Measurements from ENCODE around the gene ANO9.
"Not testable (repeated sequence)": the region's sequence is repeated elsewhere in the genome, so short reads cannot be mapped to it uniquely, and the experiment has no call there.

Gene ANO9

GRCh38 chr11:405323-405953, 36.4 kb downstream of the ANO9 start:
- no peak for DNase-seq (ENCODE audit: extremely low read depth, low read depth)
- H3K4me3 ChIP-seq (replicated peaks; ENCODE audit: low read depth, low read length) = no peak overlapping the region
- no peak for TF ChIP-seq CTCF (IDR thresholded peaks at IDR 0.05; ENCODE audit: low read depth, low read length, missing control alignments)

- TF ChIP-seq CTCF (IDR thresholded peaks at IDR 0.05; ENCODE audit: low read depth, low read length, missing control alignments) = no peak
- DNase-seq (ENCODE audit: extremely low read depth, low read depth) = no peak
- H3K4me3 ChIP-seq (replicated peaks; ENCODE audit: low read depth, low read length) = no peak overlapping the region
Observed at GRCh38 chr11:404551-405264, 37.1 kb downstream of the ANO9 start.

GRCh38 chr11:403761-404431, 37.9 kb downstream of the ANO9 start:
- DNase-seq (ENCODE audit: extremely low read depth, low read depth) = no peak
- no peak overlapping the region for H3K4me3 ChIP-seq (replicated peaks; ENCODE audit: low read depth, low read length)
- TF ChIP-seq CTCF (IDR thresholded peaks at IDR 0.05; ENCODE audit: low read depth, low read length, missing control alignments) = no peak

GRCh38 chr11:403021-403760, 38.6 kb downstream of the ANO9 start:
- DNase-seq (ENCODE audit: extremely low read depth, low read depth) = no peak
- TF ChIP-seq CTCF (IDR thresholded peaks at IDR 0.05; ENCODE audit: low read depth, low read length, missing control alignments) = no peak
- H3K4me3 ChIP-seq (replicated peaks; ENCODE audit: low read depth, low read length) = no peak overlapping the region

- not testable (repeated sequence) for H3K4me3 ChIP-seq (replicated peaks; ENCODE audit: low read depth, low read length); DNase-seq (ENCODE audit: extremely low read depth, low read depth)
Observed at GRCh38 chr11:401196-401595, 40.6 kb downstream of the ANO9 start.

- no peak for TF ChIP-seq CTCF (IDR thresholded peaks at IDR 0.05; ENCODE audit: low read depth, low read length, missing control alignments)
- no peak overlapping the region for H3K4me3 ChIP-seq (replicated peaks; ENCODE audit: low read depth, low read length)
- no peak for DNase-seq (ENCODE audit: extremely low read depth, low read depth)
Observed at GRCh38 chr11:400241-400689, 41.5 kb downstream of the ANO9 start.

Measured in HFF-Myc (cell line).